ENCODE data around the gene ELL3.
"Not testable (repeated sequence)": the region's sequence is repeated elsewhere in the genome, so short reads cannot be mapped to it uniquely, and the experiment has no call there.

The ELL3 gene

GRCh38 chr15:43808435-43808950 is 31.7 kb upstream of the ELL3 start:
- no peak for DNase-seq (ENCODE audit: low read depth in 2 of 2)
- no peak overlapping the region for H3K4me3 ChIP-seq (replicated peaks in 1 of 2; ENCODE audit: low read depth in 2 of 2, low read length in 2 of 2)
- TF ChIP-seq, protein P1, sequence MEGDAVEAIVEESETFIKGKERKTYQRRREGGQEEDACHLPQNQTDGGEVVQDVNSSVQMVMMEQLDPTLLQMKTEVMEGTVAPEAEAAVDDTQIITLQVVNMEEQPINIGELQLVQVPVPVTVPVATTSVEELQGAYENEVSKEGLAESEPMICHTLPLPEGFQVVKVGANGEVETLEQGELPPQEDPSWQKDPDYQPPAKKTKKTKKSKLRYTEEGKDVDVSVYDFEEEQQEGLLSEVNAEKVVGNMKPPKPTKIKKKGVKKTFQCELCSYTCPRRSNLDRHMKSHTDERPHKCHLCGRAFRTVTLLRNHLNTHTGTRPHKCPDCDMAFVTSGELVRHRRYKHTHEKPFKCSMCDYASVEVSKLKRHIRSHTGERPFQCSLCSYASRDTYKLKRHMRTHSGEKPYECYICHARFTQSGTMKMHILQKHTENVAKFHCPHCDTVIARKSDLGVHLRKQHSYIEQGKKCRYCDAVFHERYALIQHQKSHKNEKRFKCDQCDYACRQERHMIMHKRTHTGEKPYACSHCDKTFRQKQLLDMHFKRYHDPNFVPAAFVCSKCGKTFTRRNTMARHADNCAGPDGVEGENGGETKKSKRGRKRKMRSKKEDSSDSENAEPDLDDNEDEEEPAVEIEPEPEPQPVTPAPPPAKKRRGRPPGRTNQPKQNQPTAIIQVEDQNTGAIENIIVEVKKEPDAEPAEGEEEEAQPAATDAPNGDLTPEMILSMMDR (IDR thresholded peaks at IDR 0.05; ENCODE audit: low read depth, low read length) = no peak

GRCh38 chr15:43802676-43803075 is 25.9 kb upstream of the ELL3 start:
- DNase-seq (ENCODE audit: low read depth in 2 of 2); H3K4me3 ChIP-seq (replicated peaks in 1 of 2; ENCODE audit: low read depth in 2 of 2, low read length in 2 of 2): not testable (repeated sequence)

GRCh38 chr15:43800286-43801141 is 23.7 kb upstream of the ELL3 start, which contains the start of gene HYPK:
Gene HYPK (plus strand): TSS chr15:43800599. CDS start chr15:43800623, 24 bp downstream.
- TF ChIP-seq, protein P1 (IDR thresholded peaks at IDR 0.05; ENCODE audit: low read depth, low read length) = no peak
- H3K4me3 ChIP-seq (replicated peaks in 1 of 2; ENCODE audit: low read depth in 2 of 2, low read length in 2 of 2) = peak within 1 kb of the TSS; percentile 96
- peak; percentile 89 to 93 for DNase-seq (ENCODE audit: low read depth in 2 of 2)

DNA sequence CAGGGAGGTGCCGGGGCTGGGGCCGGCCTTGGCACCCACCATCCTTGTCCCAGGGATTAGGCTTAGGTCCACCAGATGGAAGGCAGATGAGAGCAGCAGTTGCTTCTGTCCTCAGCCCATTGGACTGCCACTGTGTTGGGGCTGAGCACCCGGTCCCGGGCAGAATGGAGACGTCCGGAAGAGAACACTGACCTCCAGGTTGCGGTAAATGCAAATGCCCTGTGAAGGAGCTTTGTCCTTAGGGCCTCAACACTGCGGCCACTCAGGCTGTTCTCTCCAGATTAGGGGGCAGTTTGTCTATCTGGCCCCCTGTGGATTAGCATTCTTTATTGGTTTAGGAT is 23.1 kb upstream of the ELL3 start, which contains the start of gene SERINC4:
SERINC4 (minus strand) TSS at position 276 of the 341 bp plus-strand sequence; CDS start at position 42, 234 bp downstream.
- DNase-seq (ENCODE audit: low read depth in 2 of 2) = no peak
- H3K4me3 ChIP-seq (replicated peaks in 1 of 2; ENCODE audit: low read depth in 2 of 2, low read length in 2 of 2) = peak within 1 kb of the TSS; percentile 96
- TF ChIP-seq, protein P1 (IDR thresholded peaks at IDR 0.05; ENCODE audit: low read depth, low read length) = no peak

DNA sequence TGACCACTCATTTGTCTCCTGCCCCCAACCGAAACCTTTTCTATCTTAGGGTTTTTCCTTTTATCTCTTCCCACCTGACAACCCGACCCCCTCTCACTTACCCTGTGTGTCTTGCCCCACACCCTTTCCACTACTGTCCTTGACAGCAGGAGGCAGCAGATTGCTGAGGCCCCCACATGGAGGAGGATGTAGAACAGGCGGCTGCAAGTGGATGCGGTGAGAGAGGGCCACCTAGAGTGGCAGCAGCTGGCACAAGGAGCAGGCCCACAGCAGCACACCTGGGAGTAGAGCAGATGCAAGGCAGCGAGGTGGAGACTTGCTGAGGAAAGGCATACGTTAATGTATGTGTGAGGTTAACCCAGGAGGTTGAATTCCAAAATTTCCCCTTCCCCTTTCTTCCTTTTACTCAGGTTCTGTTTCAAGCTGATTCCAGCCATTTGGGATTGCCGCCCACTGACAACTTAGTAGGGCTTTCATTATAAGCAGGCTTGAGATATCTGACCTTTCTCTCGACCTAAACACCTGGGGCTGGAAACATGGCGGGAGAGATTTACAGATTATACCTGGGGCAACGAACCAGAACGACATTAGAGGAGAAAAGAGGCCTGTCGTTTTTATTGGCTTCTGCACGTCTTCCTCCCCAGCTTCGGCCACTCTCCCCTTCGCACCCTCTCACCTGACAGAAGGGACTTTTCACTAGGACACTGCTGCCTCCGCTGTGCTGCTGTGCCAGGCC is 22.6 kb upstream of the ELL3 start:
- no peak overlapping the region for H3K4me3 ChIP-seq (replicated peaks in 1 of 2; ENCODE audit: low read depth in 2 of 2, low read length in 2 of 2)
- no peak for DNase-seq (ENCODE audit: low read depth in 2 of 2)
- TF ChIP-seq, protein P1 (IDR thresholded peaks at IDR 0.05; ENCODE audit: low read depth, low read length) = no peak

DNA sequence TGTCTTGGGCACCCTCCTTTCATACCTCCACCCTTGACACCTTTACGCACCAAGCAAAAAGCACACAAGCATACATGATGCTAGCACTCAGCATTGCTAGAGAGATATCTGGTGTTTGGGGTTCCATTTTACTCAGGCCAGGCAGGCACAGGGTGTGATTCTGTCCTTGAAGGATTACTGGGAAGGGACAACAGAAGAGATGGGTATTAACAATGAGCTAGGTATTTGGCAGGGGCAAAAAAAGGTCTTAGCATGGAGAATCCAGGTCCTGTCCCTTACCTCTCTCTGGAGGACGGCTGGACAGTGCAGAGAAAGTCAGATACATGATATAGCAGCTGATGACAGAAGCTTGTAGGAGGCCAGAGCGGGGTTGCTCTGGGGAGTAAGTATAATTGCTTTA is 19.8 kb upstream of the ELL3 start:
- DNase-seq (ENCODE audit: low read depth in 2 of 2) = no peak
- TF ChIP-seq, protein P1 (IDR thresholded peaks at IDR 0.05; ENCODE audit: low read depth, low read length) = no peak
- H3K4me3 ChIP-seq (replicated peaks in 1 of 2; ENCODE audit: low read depth in 2 of 2, low read length in 2 of 2) = no peak overlapping the region

DNA sequence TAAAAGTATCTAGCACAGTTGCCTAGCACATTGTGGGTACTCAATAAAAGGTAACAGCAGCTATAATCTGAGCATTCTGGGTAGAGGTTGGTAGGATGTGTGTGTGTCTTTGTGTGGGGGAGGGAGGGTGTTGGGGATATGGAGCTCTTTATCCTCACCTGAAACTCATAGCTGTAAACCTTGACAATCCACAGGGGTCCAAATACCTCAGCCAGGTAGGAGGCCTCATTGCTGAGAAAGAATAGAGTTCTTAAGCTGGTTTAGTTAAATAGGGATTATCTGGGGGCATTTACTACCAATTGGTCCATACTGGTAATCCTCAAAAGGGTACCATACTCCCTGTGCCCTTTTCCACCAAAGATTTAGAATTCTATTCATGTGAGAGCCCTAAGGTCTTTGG is 19.2 kb upstream of the ELL3 start:
- DNase-seq (ENCODE audit: low read depth in 2 of 2) = no peak
- H3K4me3 ChIP-seq (replicated peaks in 1 of 2; ENCODE audit: low read depth in 2 of 2, low read length in 2 of 2) = no peak overlapping the region
- TF ChIP-seq, protein P1 (IDR thresholded peaks at IDR 0.05; ENCODE audit: low read depth, low read length) = no peak

Measured in cardiac fibroblast (primary cell).